OCI-LY1 (cell line): ENCODE results near the gene RELB.

Experiments
- H2AFZ ChIP-seq: fragments of 200-600 bp; sonication (generic), shearing (Covaris generic); 2 replicates; pipeline ENCODE4 v1.6.0; 2014; ENCODE audit warnings: antibody characterized with exemption, mild to moderate bottlenecking, low read length
- H3F3A ChIP-seq: fragments of 200-600 bp; sonication (generic), shearing (Covaris generic); 2 replicates; pipeline ENCODE4 v1.6.0; 2014; ENCODE audit warnings: mild to moderate bottlenecking, antibody characterized with exemption, low read length, moderate library complexity; ENCODE audit not compliant: insufficient read depth
- H3K27ac ChIP-seq: fragments of 200-600 bp; sonication (generic); 2 replicates; pipeline ENCODE4 v1.5.1; 2014; ENCODE audit warnings: low read length, mixed run types, mild to moderate bottlenecking, low read depth; ENCODE audit not compliant: poor library complexity, severe bottlenecking
- H3K27me3 ChIP-seq: fragments of 200-600 bp; sonication (generic); 2 replicates; pipeline ENCODE4 v1.6.0; 2014; ENCODE audit warnings: antibody characterized with exemption, mild to moderate bottlenecking, low read length, moderate library complexity; ENCODE audit not compliant: insufficient read depth
- H3K36me3 ChIP-seq: fragments of 200-600 bp; sonication (generic); 2 replicates; pipeline ENCODE4 v1.6.1; 2014; ENCODE audit warnings: mild to moderate bottlenecking, antibody characterized with exemption, low read length, moderate library complexity, mixed read lengths; ENCODE audit not compliant: insufficient read depth
- H3K4me1 ChIP-seq: fragments of 200-600 bp; sonication (generic); 2 replicates; pipeline ENCODE4 v1.5.1; 2014; ENCODE audit warnings: mild to moderate bottlenecking, low read length, moderate library complexity; ENCODE audit not compliant: insufficient read depth, severe bottlenecking
- H3K4me2 ChIP-seq: fragments of 200-600 bp; sonication (generic), shearing (Covaris generic); 2 replicates; pipeline ENCODE4 v1.6.1; 2014; ENCODE audit warnings: low read length
- H3K4me3 ChIP-seq: fragments of 200-600 bp; sonication (generic); 2 replicates; pipeline ENCODE4 v1.5.1; 2014; ENCODE audit warnings: low read length, low read depth, mild to moderate bottlenecking, mixed read lengths; ENCODE audit not compliant: poor library complexity, severe bottlenecking
- H3K79me2 ChIP-seq: fragments of 200-600 bp; shearing (Covaris generic); 2 replicates; pipeline ENCODE4 v1.6.1; 2016; ENCODE audit warnings: mixed run types, low read length, mixed read lengths; ENCODE audit not compliant: insufficient read depth
- H3K9ac ChIP-seq: fragments of 200-600 bp; sonication (generic), shearing (Covaris generic); 2 replicates; pipeline ENCODE4 v1.6.1; 2014; ENCODE audit warnings: mild to moderate bottlenecking, low read length, mixed read lengths
- H3K9me2 ChIP-seq: fragments of 200-600 bp; sonication (generic), shearing (Covaris generic); 2 replicates; pipeline ENCODE4 v1.6.1; 2014; ENCODE audit warnings: low read depth, mild to moderate bottlenecking, low read length, mixed read lengths
- H3K9me3 ChIP-seq: fragments of 200-600 bp; shearing (Covaris generic); 2 replicates; pipeline ENCODE4 v1.6.1; 2014; ENCODE audit warnings: low read length, mixed read lengths
- H4K20me1 ChIP-seq: fragments of 200-600 bp; sonication (generic), shearing (Covaris generic); 2 replicates; pipeline ENCODE4 v1.6.0; 2016; ENCODE audit warnings: mild to moderate bottlenecking, low read length; ENCODE audit not compliant: insufficient read depth
- EZH2 ChIP-seq: fragments of 200-600 bp; sonication (generic), shearing (Covaris generic); IDR thresholded peaks from 2 replicates; pipeline ENCODE4 v1.8.0; 2017; ENCODE audit warnings: borderline replicate concordance, mixed run types, mild to moderate bottlenecking, antibody characterized with exemption, low read length, moderate library complexity, mixed read lengths
- TF ChIP-seq, protein P1 (sequence below): fragments of 200-600 bp; sonication (generic), shearing (Covaris generic); IDR thresholded peaks from 2 replicates; pipeline ENCODE4 v1.5.1; 2017; ENCODE audit warnings: mild to moderate bottlenecking, antibody characterized with exemption, low read length, moderate library complexity, mixed read lengths

RELB gene

DNA sequence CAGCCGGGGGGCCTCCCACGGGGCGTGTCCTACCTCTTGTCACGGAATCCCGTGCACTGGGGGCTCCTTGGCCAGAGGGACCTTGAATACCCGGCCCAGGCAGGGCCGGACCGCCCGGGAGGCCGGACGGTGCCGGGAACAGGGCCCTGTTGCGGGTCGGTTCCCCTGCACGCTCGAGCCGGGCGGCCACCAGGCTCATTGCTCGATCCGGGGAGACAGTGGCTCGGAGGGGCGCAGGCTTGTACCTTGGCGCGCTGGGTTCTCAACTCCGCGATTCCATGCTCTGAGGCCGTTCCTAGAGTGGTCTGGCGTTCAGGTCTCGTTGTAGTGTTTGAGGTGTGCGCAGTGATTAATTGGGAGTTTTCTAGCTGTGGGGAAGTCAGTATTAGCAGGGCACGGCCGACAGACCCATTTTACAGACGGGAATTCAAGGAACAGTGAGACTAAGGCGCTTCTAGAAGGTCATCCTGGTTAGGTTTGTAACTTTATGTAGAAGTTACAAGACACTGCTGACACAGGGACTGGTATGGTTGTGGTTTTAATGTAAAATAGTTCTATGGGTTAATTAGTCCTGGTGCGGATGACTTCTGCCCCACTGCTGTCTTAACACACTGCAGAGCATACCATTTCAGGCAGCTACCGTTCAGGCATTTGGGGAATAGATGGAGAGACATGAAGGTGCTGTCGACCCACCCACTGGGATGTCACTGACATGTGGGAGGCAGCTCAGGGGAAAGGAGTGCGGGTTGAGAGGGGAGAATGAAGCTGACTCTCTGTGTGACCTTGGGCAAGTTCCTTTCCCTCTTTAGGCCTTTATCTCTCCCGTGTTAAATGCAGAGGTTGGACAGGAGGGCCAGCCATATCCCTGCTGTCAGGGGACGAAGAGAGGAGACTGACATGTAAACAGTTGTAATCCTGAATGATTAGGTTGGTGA, 45.5 kb upstream of the RELB start:
- Histone ChIP-seq H3K79me2 (peaks cover 52% of the 10 kb centered on the region), H3K4me3 (peak overlapping the region; percentile 77), H3K9me3 (no peaks in the 10 kb centered on the region), H3K36me3 (peaks cover 3% of the 10 kb centered on the region; the same call in 1 of the 2 replicates), H3K27me3 (no peaks in the 10 kb centered on the region), H3F3A (no peaks in the 10 kb centered on the region), H3K4me2 (peak overlapping the region; percentile 97), H2AFZ (no peak overlapping the region), H4K20me1 (no peaks in the 10 kb centered on the region), H3K27ac (peak overlapping the region; percentile 84), H3K9me2 (no peaks in the 10 kb centered on the region), H3K4me1 (peaks cover 54% of the 10 kb centered on the region), H3K9ac (peak overlapping the region; percentile 93)
- no peak for TF ChIP-seq EZH2
- TF ChIP-seq, protein P1, sequence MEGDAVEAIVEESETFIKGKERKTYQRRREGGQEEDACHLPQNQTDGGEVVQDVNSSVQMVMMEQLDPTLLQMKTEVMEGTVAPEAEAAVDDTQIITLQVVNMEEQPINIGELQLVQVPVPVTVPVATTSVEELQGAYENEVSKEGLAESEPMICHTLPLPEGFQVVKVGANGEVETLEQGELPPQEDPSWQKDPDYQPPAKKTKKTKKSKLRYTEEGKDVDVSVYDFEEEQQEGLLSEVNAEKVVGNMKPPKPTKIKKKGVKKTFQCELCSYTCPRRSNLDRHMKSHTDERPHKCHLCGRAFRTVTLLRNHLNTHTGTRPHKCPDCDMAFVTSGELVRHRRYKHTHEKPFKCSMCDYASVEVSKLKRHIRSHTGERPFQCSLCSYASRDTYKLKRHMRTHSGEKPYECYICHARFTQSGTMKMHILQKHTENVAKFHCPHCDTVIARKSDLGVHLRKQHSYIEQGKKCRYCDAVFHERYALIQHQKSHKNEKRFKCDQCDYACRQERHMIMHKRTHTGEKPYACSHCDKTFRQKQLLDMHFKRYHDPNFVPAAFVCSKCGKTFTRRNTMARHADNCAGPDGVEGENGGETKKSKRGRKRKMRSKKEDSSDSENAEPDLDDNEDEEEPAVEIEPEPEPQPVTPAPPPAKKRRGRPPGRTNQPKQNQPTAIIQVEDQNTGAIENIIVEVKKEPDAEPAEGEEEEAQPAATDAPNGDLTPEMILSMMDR = no peak

DNA sequence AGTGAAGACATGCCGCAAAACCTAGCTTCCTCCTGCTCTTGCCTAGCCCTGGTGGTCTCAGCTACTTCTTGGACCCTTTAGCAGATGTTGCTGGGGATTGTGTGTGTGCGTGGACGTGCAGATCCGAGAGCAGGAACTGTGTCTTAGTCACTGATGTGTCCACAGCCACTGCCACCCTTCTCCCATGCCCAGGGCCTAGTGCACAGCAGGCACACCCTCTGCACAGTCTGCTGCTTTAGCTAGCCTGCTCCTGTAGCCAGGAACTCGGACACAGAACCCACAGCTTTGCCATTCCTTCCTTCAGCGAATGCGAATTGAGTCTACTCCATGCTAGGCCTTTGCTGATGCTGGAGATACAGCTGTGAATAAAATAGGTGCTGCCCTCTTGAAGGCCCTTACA, 43.7 kb upstream of the RELB start:
- Histone ChIP-seq H3K4me2 (peak overlapping the region; percentile 97), H3K36me3 (peaks cover 13% of the 10 kb centered on the region; the same call in 1 of the 2 replicates), H3K4me3 (peak overlapping the region; percentile 77), H3K27me3 (no peaks in the 10 kb centered on the region), H3K9me2 (no peaks in the 10 kb centered on the region), H3K4me1 (peaks cover 66% of the 10 kb centered on the region), H2AFZ (no peak overlapping the region), H4K20me1 (no peaks in the 10 kb centered on the region), H3F3A (no peaks in the 10 kb centered on the region), H3K79me2 (peaks cover 52% of the 10 kb centered on the region), H3K9ac (peak overlapping the region; percentile 93; the same call in 1 of the 2 replicates), H3K27ac (peak overlapping the region; percentile 84), H3K9me3 (no peaks in the 10 kb centered on the region)
- TF ChIP-seq, protein P1 = no peak
- no peak for TF ChIP-seq EZH2

DNA sequence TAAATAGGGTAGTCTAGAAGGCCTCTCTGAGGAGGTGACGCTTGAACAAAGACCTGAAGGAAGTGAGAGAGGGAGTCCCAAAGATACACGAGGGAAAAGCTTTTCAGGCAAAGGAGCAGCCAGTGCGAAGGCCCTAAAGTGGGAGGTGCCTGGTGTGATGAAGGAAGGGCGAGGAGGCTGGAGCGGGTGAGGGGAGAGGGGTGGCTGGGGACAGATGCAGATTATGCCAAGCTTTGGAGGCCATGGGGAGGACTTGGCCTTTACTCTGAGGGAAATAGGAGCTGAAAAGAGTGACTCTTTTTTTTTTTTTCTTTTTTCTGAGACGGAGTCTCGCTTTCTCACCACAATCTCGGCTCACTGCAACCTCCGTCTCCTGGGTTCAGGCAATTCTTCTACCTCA, 43.2 kb upstream of the RELB start:
- peak overlapping the region; percentile 97 for H3K4me2 ChIP-seq
- H3K9me2 ChIP-seq = no peaks in the 10 kb centered on the region
- H3K4me1 ChIP-seq = peaks cover 66% of the 10 kb centered on the region
- H4K20me1 ChIP-seq = no peaks in the 10 kb centered on the region
- no peaks in the 10 kb centered on the region for H3K9me3 ChIP-seq
- TF ChIP-seq, protein P1 = no peak
- no peak for TF ChIP-seq EZH2
- H3K79me2 ChIP-seq = peaks cover 52% of the 10 kb centered on the region
- H2AFZ ChIP-seq = no peak overlapping the region
- peak overlapping the region; percentile 84 for H3K27ac ChIP-seq
- H3F3A ChIP-seq = no peaks in the 10 kb centered on the region
- peak overlapping the region; percentile 93; the same call in 1 of the 2 replicates for H3K9ac ChIP-seq
- peaks cover 14% of the 10 kb centered on the region; the same call in 1 of the 2 replicates for H3K36me3 ChIP-seq
- H3K4me3 ChIP-seq = peak overlapping the region; percentile 77
- no peaks in the 10 kb centered on the region for H3K27me3 ChIP-seq
